Sigmoid colon (tissue), 7 donors: ENCODE results near the gene USB1. TPM values are rescaled to one million over a fixed set of nuclear protein-coding genes. Genes with fewer than 3 reads are reported as not detected.

Experiments
- DNase-seq: peaks from one replicate; pipeline ENCODE4 v3.0.0-alpha.2; 2019
- H3K27ac ChIP-seq, 4 donors: fragments of 200-600 bp; sonication (generic); one replicate each; pipeline ENCODE4 v1.5.1; 2016 to 2019; ENCODE audit warnings: mild to moderate bottlenecking in 1 of 4
- H3K27me3 ChIP-seq, 3 donors: fragments of 200-600 bp; sonication (generic); one replicate each; pipeline ENCODE4 v1.5.1; 2019; ENCODE audit warnings: mild to moderate bottlenecking in 1 of 3
- H3K36me3 ChIP-seq, 4 donors: fragments of 200-600 bp; sonication (generic); one replicate each; pipeline ENCODE4 v1.5.1; 2016 to 2019
- H3K4me1 ChIP-seq, 4 donors: fragments of 200-600 bp; sonication (generic); one replicate each; pipeline ENCODE4 v1.5.1; 2017 to 2019
- H3K4me3 ChIP-seq, 4 donors: fragments of 200-600 bp; sonication (generic); one replicate each; pipeline ENCODE4 v1.5.1; 2017 to 2019; ENCODE audit warnings: mild to moderate bottlenecking in 2 of 4, moderate library complexity in 1 of 4
- H3K9me3 ChIP-seq, 4 donors: fragments of 200-600 bp in 3 of 4; sonication (generic) in 3 of 4; one replicate each; pipeline versions ENCODE4 v1.5.1 to v1.6.1; 2013 to 2019
- EP300 ChIP-seq, 4 donors: sonication (generic); formaldehyde crosslinking; IDR thresholded peaks; one replicate each; pipeline ENCODE4 v1.6.1; 2017; ENCODE audit warnings: antibody characterized with exemption in 4 of 4
- POLR2A ChIP-seq, 2 donors: fragments of 450-650 bp; IDR thresholded peaks; one replicate each; pipeline ENCODE4 v1.6.1; 2016; ENCODE audit warnings: antibody characterized with exemption in 2 of 2, mild to moderate bottlenecking in 2 of 2, moderate library complexity in 2 of 2
- POLR2AphosphoS5 ChIP-seq, 4 donors: sonication (generic); formaldehyde crosslinking; IDR thresholded peaks; one replicate each; pipeline ENCODE4 v1.6.1; 2017; ENCODE audit warnings: antibody characterized with exemption in 4 of 4
- WGBS, 2 donors: extraction: QIAGEN DNeasy Blood & Tissue Kit; methylation state at CpG; one replicate each; pipeline ENCODE4 v1.1.7; 2013; 5-methylcytosine and 5-hydroxymethylcytosine counted together
- intact Hi-C: fragments of 100-400 bp; cut with DNase I; formaldehyde crosslinking; loops from one replicate; pipeline ENCODE4 v1.15.1; 2023
- polyA plus RNA-seq, 3 donors: library from polyadenylated mRNA; stranded (reverse); fragments of 200-250 nt; gene quantifications; one replicate each; pipeline ENCODE4 v1.2.3, GENCODE V29; 2013
- total RNA-seq, 4 donors: library from RNA; depleted of rRNA; stranded (reverse); fragments of >200 nt; gene quantifications; one replicate each; pipeline ENCODE4 v1.1.0, GENCODE V29; 2016
- TF ChIP-seq, protein P1 (sequence below), 4 experiments: fragments of 450-650 bp in 3 of 4; fragments of 200-600 bp in 1 of 4; IDR thresholded peaks; one replicate each; pipeline ENCODE4 v1.5.1; 2016 to 2019; ENCODE audit warnings: antibody characterized with exemption in 4 of 4, mild to moderate bottlenecking in 3 of 4, moderate library complexity in 2 of 4
- donor health status: healthy with polysubstance abuse.
- donor health status: Bipolar disorder and iron deficiency.
- donor health status: healthy.

The USB1 gene
- total and polyA plus RNA-seq, 7 donors = 19.9 to 44.9 (median 36.6) TPM

DNA sequence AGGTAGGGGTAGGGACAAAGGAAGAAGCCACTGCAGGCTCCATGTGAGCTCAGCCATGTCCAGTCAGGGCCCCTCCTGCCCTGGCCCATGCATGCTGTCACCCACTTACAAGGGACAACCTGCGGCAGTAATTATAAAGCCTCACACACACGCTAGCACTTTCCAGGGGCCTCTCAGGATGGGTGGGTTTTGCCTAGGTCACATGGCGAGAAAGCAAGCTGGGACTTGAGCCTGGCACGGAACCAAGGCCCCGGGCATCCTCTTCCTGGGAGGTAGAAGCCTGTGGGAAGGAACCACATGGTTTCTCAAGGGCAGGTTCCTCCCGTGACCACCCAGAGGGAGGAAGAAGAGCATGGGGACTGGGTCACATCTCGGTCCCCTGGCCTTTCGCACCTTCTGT lies 7.8 kb upstream of the USB1 start:
- Histone ChIP-seq H3K27ac (no peak overlapping the region), H3K9me3 (no peaks in the 10 kb centered on the region), H3K4me3 (no peak overlapping the region), H3K36me3 (peaks cover 7 to 43% (median 27%) of the 10 kb centered on the region in 4 donors), H3K4me1 (peaks cover 0 to 20% (median 5%) of the 10 kb centered on the region in 4 donors), H3K27me3 (no peaks in the 10 kb centered on the region)
- TF ChIP-seq, protein P1, sequence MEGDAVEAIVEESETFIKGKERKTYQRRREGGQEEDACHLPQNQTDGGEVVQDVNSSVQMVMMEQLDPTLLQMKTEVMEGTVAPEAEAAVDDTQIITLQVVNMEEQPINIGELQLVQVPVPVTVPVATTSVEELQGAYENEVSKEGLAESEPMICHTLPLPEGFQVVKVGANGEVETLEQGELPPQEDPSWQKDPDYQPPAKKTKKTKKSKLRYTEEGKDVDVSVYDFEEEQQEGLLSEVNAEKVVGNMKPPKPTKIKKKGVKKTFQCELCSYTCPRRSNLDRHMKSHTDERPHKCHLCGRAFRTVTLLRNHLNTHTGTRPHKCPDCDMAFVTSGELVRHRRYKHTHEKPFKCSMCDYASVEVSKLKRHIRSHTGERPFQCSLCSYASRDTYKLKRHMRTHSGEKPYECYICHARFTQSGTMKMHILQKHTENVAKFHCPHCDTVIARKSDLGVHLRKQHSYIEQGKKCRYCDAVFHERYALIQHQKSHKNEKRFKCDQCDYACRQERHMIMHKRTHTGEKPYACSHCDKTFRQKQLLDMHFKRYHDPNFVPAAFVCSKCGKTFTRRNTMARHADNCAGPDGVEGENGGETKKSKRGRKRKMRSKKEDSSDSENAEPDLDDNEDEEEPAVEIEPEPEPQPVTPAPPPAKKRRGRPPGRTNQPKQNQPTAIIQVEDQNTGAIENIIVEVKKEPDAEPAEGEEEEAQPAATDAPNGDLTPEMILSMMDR (IDR thresholded peaks at IDR 0.05) = no peak
- TF ChIP-seq POLR2A (IDR thresholded peaks at IDR 0.05) (no peak), POLR2AphosphoS5 (IDR thresholded peaks at IDR 0.05) (no peak), EP300 (IDR thresholded peaks at IDR 0.05) (no peak)
- DNase-seq = no peak
- intact Hi-C loops = no loop called here
- WGBS, 2 donors = 87% methylated on average over 8 of the region's 8 CpGs

DNA sequence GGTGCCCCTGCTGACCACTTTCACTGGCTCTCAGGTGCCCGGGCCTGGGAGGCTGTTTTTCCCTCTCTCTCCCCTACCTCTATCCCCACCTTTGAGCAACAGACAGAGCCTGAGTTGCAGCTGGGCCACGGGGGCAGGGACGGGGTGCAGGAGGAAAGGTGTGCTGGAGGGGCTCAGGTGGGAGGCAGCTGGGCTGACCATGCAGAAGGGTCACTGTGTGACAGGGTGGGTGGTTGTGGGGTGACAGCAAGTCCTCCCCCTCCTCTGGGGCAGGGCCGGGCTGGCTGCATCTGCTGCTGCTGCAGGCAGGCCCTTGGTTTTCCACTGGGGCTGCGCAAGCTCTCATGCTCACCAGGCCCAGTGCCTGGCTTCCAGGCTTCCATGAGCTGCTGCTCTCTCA lies 7.3 kb upstream of the USB1 start:
- H3K27ac ChIP-seq = no peak overlapping the region
- DNase-seq = no peak
- no peaks in the 10 kb centered on the region for H3K27me3 ChIP-seq
- WGBS, 2 donors = 91 to 93% methylated on average over 5 of the region's 5 CpGs
- intact Hi-C loops = no loop called here
- H3K4me3 ChIP-seq = no peak overlapping the region
- peaks cover 0 to 24% (median 9%) of the 10 kb centered on the region in 4 donors for H3K4me1 ChIP-seq
- TF ChIP-seq POLR2A (IDR thresholded peaks at IDR 0.05) (no peak), EP300 (IDR thresholded peaks at IDR 0.05) (no peak), POLR2AphosphoS5 (IDR thresholded peaks at IDR 0.05) (no peak)
- TF ChIP-seq, protein P1 (IDR thresholded peaks at IDR 0.05) = no peak
- H3K9me3 ChIP-seq = no peaks in the 10 kb centered on the region
- H3K36me3 ChIP-seq = peaks cover 7 to 43% (median 27%) of the 10 kb centered on the region in 4 donors

DNA sequence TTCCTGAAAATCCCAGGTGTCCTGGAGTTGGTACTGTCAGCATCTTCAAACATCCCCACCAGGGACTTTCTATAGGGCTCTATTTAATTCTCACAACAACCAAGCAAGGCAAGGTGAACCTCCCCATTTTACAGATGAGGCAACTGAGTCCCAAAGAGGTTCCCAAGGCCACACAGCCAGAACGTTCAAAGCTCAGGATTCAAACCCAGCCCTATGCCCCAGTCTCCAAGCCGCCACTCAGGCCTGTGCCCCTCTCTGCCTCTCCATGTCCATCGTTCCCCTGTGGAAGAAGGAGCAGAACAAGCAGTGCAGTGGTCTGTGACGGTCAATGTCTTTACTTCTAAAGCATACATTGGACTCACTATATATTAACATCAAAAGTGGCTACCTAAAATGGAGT lies 6.8 kb upstream of the USB1 start:
- no peak overlapping the region for H3K4me3 ChIP-seq
- no peak overlapping the region for H3K27ac ChIP-seq
- TF ChIP-seq EP300 (IDR thresholded peaks at IDR 0.05) (no peak), POLR2AphosphoS5 (IDR thresholded peaks at IDR 0.05) (no peak), POLR2A (IDR thresholded peaks at IDR 0.05) (no peak)
- TF ChIP-seq, protein P1 (IDR thresholded peaks at IDR 0.05) = no peak
- intact Hi-C loops = no loop called here
- DNase-seq = no peak
- H3K36me3 ChIP-seq = peaks cover 7 to 43% (median 27%) of the 10 kb centered on the region in 4 donors
- WGBS, 2 donors = 96% methylated on average over 4 of the region's 4 CpGs
- no peaks in the 10 kb centered on the region for H3K27me3 ChIP-seq
- H3K4me1 ChIP-seq = peaks cover 0 to 29% (median 14%) of the 10 kb centered on the region in 4 donors
- H3K9me3 ChIP-seq = no peaks in the 10 kb centered on the region

DNA sequence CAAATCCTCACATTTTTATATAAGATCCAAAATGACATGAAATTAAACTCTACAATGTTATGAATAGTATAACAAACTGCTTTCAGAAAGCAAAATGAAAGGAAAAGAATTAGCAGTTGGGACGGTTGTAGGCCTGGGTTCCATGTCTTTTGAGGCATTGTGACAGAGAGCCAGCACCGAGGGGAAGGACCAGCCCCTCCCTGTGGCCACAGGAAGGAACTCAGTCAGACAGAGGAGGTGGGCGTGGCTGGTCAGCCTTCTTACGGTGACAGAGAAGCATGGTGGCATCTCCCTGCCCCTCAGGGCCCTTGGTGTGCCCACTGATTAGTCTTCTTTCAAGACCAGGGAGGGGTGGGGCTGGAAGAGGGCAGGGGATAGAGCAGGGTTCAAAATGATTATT lies 6.4 kb upstream of the USB1 start:
- WGBS, 2 donors = 19 to 28% methylated on average over 4 of the region's 4 CpGs
- H3K4me1 ChIP-seq = peaks cover 0 to 33% (median 18%) of the 10 kb centered on the region in 4 donors
- H3K4me3 ChIP-seq = no peak overlapping the region
- intact Hi-C loops = no loop called here
- DNase-seq = no peak
- H3K36me3 ChIP-seq = peaks cover 7 to 43% (median 27%) of the 10 kb centered on the region in 4 donors
- TF ChIP-seq EP300 (IDR thresholded peaks at IDR 0.05) (no peak), POLR2AphosphoS5 (IDR thresholded peaks at IDR 0.05) (no peak), POLR2A (IDR thresholded peaks at IDR 0.05) (no peak)
- TF ChIP-seq, protein P1 (IDR thresholded peaks at IDR 0.05) = no peak
- H3K9me3 ChIP-seq = no peaks in the 10 kb centered on the region
- no peak overlapping the region for H3K27ac ChIP-seq
- no peaks in the 10 kb centered on the region for H3K27me3 ChIP-seq
